Mesenchymal stem cell (in vitro differentiated cells and primary cell): ENCODE measurements around the gene VPS37B.
A peak's percentile ranks its signal among the peaks of the same experiment; 100 is the strongest.

ENCODE experiments used
- DNase-seq: peaks from one replicate; pipeline ENCODE4 v3.0.0-alpha.2; 2013
- H2AFZ ChIP-seq: one replicate; pipeline ENCODE4 v1.6.1; 2013; ENCODE audit warnings: low read depth, mild to moderate bottlenecking, control low read depth, inconsistent platforms, low read length, moderate library complexity
- H2AK5ac ChIP-seq: 2 replicates; pipeline ENCODE4 v1.6.1; 2013; ENCODE audit warnings: low read length, moderate library complexity, mild to moderate bottlenecking, inconsistent platforms; ENCODE audit not compliant: severe bottlenecking
- H2BK120ac ChIP-seq: one replicate; pipeline ENCODE4 v1.6.1; 2013; ENCODE audit warnings: low read depth, mild to moderate bottlenecking, inconsistent platforms, low read length, moderate library complexity
- H2BK12ac ChIP-seq, 2 experiments: one replicate each; pipeline ENCODE4 v1.6.1; 2013; ENCODE audit warnings: inconsistent platforms in 2 of 2, low read length in 2 of 2, mild to moderate bottlenecking in 2 of 2, moderate library complexity in 2 of 2, control low read depth in 1 of 2
- H2BK15ac ChIP-seq: one replicate; pipeline ENCODE4 v1.6.1; 2013; ENCODE audit warnings: mild to moderate bottlenecking, low read depth, inconsistent platforms; ENCODE audit not compliant: poor library complexity, severe bottlenecking
- H2BK5ac ChIP-seq: 2 replicates; pipeline ENCODE4 v1.6.1; 2013; ENCODE audit warnings: low read depth, mild to moderate bottlenecking, low read length, control low read depth, inconsistent platforms; ENCODE audit not compliant: poor library complexity, severe bottlenecking
- H3K14ac ChIP-seq, 2 experiments: one replicate each; pipeline ENCODE4 v1.6.1; 2013; ENCODE audit warnings: inconsistent platforms in 2 of 2, low read length in 2 of 2, control low read depth in 1 of 2, mild to moderate bottlenecking in 1 of 2, moderate library complexity in 1 of 2
- H3K18ac ChIP-seq, 2 experiments: one replicate each; pipeline ENCODE4 v1.6.1; 2013; ENCODE audit warnings: inconsistent platforms in 2 of 2, low read length in 2 of 2, control low read depth in 1 of 2, low read depth in 1 of 2, mild to moderate bottlenecking in 1 of 2
- H3K23ac ChIP-seq, 2 experiments: one replicate each; pipeline ENCODE4 v1.6.1; 2013; ENCODE audit warnings: inconsistent platforms in 2 of 2, low read length in 2 of 2, mild to moderate bottlenecking in 2 of 2, moderate library complexity in 2 of 2, control low read depth in 1 of 2
- H3K27ac ChIP-seq: 2 replicates; pipeline ENCODE4 v1.5.1; 2013; ENCODE audit warnings: mild to moderate bottlenecking, moderate library complexity, low read length, control low read depth, inconsistent platforms; ENCODE audit not compliant: poor library complexity, severe bottlenecking
- H3K27me3 ChIP-seq, 2 experiments: 2 replicates each; pipeline versions ENCODE4 v1.6.1 to v1.7.0; 2013; ENCODE audit warnings: low read length in 2 of 2, mild to moderate bottlenecking in 2 of 2, moderate library complexity in 2 of 2, control low read depth in 1 of 2, inconsistent platforms in 1 of 2; ENCODE audit not compliant: control insufficient read depth in 1 of 2, insufficient read depth in 1 of 2
- H3K36me3 ChIP-seq, 2 experiments: 2 replicates each; pipeline versions ENCODE4 v1.6.1 to v1.7.0; 2013; ENCODE audit warnings: low read length in 2 of 2, control low read depth in 1 of 2, inconsistent platforms in 1 of 2, low read depth in 1 of 2, mild to moderate bottlenecking in 1 of 2; ENCODE audit not compliant: insufficient read depth in 2 of 2, control insufficient read depth in 1 of 2
- H3K4ac ChIP-seq, 2 experiments: one replicate each; pipeline ENCODE4 v1.6.1; 2013; ENCODE audit warnings: inconsistent platforms in 2 of 2, low read length in 2 of 2, mild to moderate bottlenecking in 2 of 2, moderate library complexity in 2 of 2, control low read depth in 1 of 2, low read depth in 1 of 2
- H3K4me1 ChIP-seq: 2 replicates; pipeline ENCODE4 v1.6.1; 2013; ENCODE audit warnings: low read depth, low read length, control low read depth; ENCODE audit not compliant: control insufficient read depth, insufficient read depth
- H3K4me2 ChIP-seq: 2 replicates; pipeline ENCODE4 v1.6.1; 2013; ENCODE audit warnings: low read length, mild to moderate bottlenecking, inconsistent platforms; ENCODE audit not compliant: poor library complexity, severe bottlenecking
- H3K4me3 ChIP-seq, 2 experiments: 2 replicates each; pipeline versions ENCODE4 v1.5.1 to v1.7.0; 2013; ENCODE audit warnings: low read length in 2 of 2, mild to moderate bottlenecking in 2 of 2, control low read depth in 1 of 2, low read depth in 1 of 2; ENCODE audit not compliant: insufficient read depth in 1 of 2
- H3K79me1 ChIP-seq: replicated peaks from 2 replicates; pipeline ENCODE4 v1.6.1; 2013; ENCODE audit warnings: mild to moderate bottlenecking, control low read depth, low read length, inconsistent platforms; ENCODE audit not compliant: poor library complexity, severe bottlenecking
- H3K9ac ChIP-seq: 2 replicates; pipeline ENCODE4 v1.7.0; 2013; ENCODE audit warnings: mild to moderate bottlenecking, low read length, moderate library complexity
- H3K9me3 ChIP-seq: 2 replicates; pipeline ENCODE4 v1.7.0; 2013; ENCODE audit warnings: mild to moderate bottlenecking, low read length; ENCODE audit not compliant: control insufficient read depth
- H4K8ac ChIP-seq: one replicate; pipeline ENCODE4 v1.6.1; 2013; ENCODE audit warnings: inconsistent platforms, mild to moderate bottlenecking, low read length, moderate library complexity
- H4K91ac ChIP-seq: one replicate; pipeline ENCODE4 v1.6.1; 2013; ENCODE audit warnings: mild to moderate bottlenecking, low read length, inconsistent platforms
- WGBS: methylation state at CpG from one replicate; pipeline ENCODE4 v1.1.7; 2013; ENCODE audit warnings: mixed read lengths; 5-methylcytosine and 5-hydroxymethylcytosine counted together

Gene VPS37B

DNA sequence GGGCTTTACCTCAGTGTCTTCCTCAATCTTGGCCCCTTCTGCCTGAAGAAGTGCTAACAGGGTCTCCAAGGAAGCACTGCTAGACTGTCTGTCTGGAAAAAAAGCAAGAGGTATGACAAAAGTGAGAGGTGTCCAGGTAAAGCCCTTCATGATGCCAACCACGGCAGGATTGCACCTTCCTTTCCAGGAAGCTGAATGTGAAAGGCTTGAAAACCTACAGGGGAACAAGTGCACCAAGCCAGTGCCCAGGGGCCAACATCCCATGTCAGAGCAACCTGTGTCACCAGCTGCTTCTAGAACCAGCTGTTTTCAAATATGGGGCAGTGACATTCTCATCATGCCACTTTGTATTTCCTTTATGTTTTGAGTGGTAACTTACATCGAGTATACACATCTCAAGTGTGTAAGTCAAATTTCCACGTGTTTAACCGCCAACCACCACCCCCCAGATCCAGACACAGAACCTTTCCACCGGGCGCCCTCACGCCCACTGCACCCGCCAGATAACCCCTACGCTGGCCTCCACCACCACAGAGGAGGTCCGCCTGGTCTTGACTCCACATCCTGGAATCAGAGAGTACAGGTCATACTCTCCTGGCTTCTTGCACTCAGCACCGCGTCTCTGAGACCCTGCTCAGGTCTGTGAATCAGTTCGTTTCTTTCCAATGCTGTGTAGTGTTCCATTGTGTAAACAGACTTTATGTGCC lies 27.3 kb downstream of the VPS37B start:
- H2BK15ac ChIP-seq = no peak overlapping the region
- H4K91ac ChIP-seq = no peak overlapping the region
- H3K36me3 ChIP-seq = peaks cover 65 to 68% of the 10 kb centered on the region in 2 experiments
- H4K8ac ChIP-seq = no peak overlapping the region
- H3K14ac ChIP-seq = no peak overlapping the region
- no peak for DNase-seq
- H3K4me2 ChIP-seq = no peak overlapping the region
- H3K27ac ChIP-seq = no peak overlapping the region
- no peak overlapping the region for H3K9ac ChIP-seq
- no peaks in the 10 kb centered on the region for H3K9me3 ChIP-seq
- no peak overlapping the region for H3K4ac ChIP-seq
- H2AFZ ChIP-seq = no peak overlapping the region
- H3K4me3 ChIP-seq = no peak overlapping the region
- 97% methylated on average over 13 of the region's 13 CpGs for WGBS
- H2AK5ac ChIP-seq = no peak overlapping the region
- H2BK120ac ChIP-seq = no peak overlapping the region
- no peaks in the 10 kb centered on the region for H3K27me3 ChIP-seq
- no peak overlapping the region for H2BK5ac ChIP-seq
- H2BK12ac ChIP-seq = no peak overlapping the region
- H3K18ac ChIP-seq = no peak overlapping the region
- peaks cover 29% of the 10 kb centered on the region for H3K79me1 ChIP-seq
- H3K23ac ChIP-seq = no peak overlapping the region
- peaks cover 35% of the 10 kb centered on the region for H3K4me1 ChIP-seq

DNA sequence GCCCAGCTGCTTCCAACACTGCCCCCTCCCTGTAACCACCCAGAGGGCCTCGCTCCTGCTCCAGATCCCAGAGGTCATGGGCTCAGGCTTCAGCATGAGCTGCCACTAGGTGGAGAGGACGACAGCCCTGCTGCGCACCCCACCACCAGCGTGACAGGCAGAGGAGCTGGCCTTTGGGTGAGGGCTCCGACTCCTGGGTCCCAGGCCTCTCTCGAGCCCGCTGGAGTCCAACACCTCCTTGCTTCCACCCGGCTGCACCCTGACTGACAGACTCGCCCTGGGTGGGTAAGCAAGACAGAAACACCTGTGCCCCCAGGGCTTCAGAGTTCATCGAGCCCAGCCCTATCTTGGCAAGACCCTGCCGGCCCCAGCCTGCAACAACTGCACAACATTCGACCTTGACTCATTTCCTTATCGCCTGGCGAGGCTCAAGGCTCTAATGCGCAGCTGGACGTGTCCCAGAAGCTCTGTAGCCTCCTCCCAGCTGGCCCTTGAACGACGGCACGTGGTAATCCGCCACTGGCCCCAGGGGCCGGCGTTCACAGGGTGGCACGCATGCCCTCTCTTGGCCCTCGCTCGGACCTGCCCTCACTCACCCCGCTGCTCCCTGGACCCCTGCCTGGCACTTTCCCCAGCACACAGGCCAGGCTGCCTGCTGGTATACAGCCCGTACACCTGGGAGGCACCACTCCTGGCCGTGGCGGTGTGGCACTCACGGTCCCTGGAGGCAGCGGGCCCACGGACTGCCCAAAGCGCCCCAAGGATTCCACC lies 28.0 kb downstream of the VPS37B start:
- peaks cover 38% of the 10 kb centered on the region for H3K4me1 ChIP-seq
- H3K36me3 ChIP-seq = peaks cover 64 to 72% of the 10 kb centered on the region in 2 experiments
- H3K14ac ChIP-seq = no peak overlapping the region
- H2AK5ac ChIP-seq = no peak overlapping the region
- H3K4me3 ChIP-seq = no peak overlapping the region
- H3K23ac ChIP-seq = no peak overlapping the region
- no peak overlapping the region for H3K18ac ChIP-seq
- no peaks in the 10 kb centered on the region for H3K27me3 ChIP-seq
- no peak for DNase-seq
- no peak overlapping the region for H4K91ac ChIP-seq
- H2BK120ac ChIP-seq = no peak overlapping the region
- no peak overlapping the region for H3K27ac ChIP-seq
- 92% methylated on average over 33 of the region's 33 CpGs for WGBS
- H3K4ac ChIP-seq = no peak overlapping the region
- H3K9me3 ChIP-seq = no peaks in the 10 kb centered on the region
- no peak overlapping the region for H2AFZ ChIP-seq
- no peak overlapping the region for H3K4me2 ChIP-seq
- no peak overlapping the region for H2BK5ac ChIP-seq
- H2BK12ac ChIP-seq = peak overlapping the region in 1 of 2 experiments; percentile 12
- peaks cover 34% of the 10 kb centered on the region for H3K79me1 ChIP-seq
- H4K8ac ChIP-seq = no peak overlapping the region
- H2BK15ac ChIP-seq = no peak overlapping the region
- H3K9ac ChIP-seq = no peak overlapping the region

DNA sequence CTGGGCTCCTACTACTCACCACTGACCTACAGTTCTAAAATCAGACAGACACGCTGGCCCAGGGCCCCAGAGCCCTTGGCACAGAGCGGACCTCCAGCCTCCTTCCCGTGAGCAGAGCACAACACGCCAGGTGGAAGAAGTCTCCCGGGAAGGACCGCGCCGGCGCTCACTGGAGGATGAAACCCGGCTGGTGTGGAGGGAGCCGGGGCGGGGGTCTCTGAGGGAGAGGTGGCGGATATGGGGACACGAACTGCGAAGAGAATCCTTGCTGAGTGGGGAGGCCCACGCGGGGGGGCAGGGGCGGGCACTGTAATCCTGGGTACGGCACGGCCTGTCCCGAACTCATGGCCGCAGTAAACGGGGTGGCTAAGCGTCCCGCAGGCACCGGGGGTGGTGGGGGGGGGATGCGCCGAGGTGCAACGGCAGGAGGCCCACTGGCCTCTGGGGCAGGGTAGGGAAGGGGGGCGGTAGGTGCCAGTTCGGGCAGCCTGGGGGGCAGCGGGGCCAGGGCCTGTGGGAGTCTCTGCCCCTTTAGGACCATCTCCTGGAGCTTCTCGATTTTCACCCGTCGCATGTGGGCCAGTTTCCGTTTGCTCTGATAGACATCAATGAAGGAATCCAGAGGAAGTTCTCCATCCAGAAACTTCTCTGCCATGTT lies 28.8 kb downstream of the VPS37B start:
- H3K4me3 ChIP-seq = no peak overlapping the region
- H4K8ac ChIP-seq = peak overlapping the region; percentile 5
- no peak overlapping the region for H2BK15ac ChIP-seq
- H2AK5ac ChIP-seq = no peak overlapping the region
- H2BK12ac ChIP-seq = no peak overlapping the region
- H2BK5ac ChIP-seq = no peak overlapping the region
- no peak overlapping the region for H3K18ac ChIP-seq
- no peak overlapping the region for H3K4ac ChIP-seq
- no peak overlapping the region for H2BK120ac ChIP-seq
- no peaks in the 10 kb centered on the region for H3K27me3 ChIP-seq
- peaks cover 63 to 73% of the 10 kb centered on the region in 2 experiments for H3K36me3 ChIP-seq
- no peak for DNase-seq
- no peak overlapping the region for H2AFZ ChIP-seq
- H3K4me2 ChIP-seq = no peak overlapping the region
- no peak overlapping the region for H3K27ac ChIP-seq
- H3K14ac ChIP-seq = no peak overlapping the region
- no peaks in the 10 kb centered on the region for H3K9me3 ChIP-seq
- no peak overlapping the region for H3K23ac ChIP-seq
- WGBS = 98% methylated on average over 36 of the region's 36 CpGs
- peaks cover 35% of the 10 kb centered on the region for H3K79me1 ChIP-seq
- H3K4me1 ChIP-seq = peaks cover 39% of the 10 kb centered on the region
- H4K91ac ChIP-seq = no peak overlapping the region
- no peak overlapping the region for H3K9ac ChIP-seq

DNA sequence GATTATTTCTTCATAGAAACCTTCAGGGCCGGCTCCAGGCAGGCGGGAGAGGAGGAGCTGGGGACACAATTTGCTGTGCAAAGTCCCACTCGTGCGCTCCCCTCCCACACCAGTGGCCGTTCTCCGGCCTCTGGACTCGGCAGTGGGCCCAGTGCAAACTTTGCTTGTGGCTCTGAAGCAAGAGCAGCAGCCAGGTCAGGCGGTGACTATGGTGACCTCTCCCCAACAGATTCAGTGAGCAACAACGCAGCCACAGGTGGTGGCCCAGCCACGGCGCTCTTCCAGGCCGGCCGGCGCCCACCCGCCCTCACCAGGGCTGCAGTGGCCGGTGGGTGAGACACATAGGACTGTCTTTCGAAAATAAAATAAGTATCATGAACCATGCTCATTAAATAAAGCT lies 29.5 kb downstream of the VPS37B start:
- H2AK5ac ChIP-seq = no peak overlapping the region
- no peak overlapping the region for H3K4me2 ChIP-seq
- no peak overlapping the region for H2AFZ ChIP-seq
- H3K9me3 ChIP-seq = no peaks in the 10 kb centered on the region
- no peak overlapping the region for H3K9ac ChIP-seq
- 96% methylated on average over 17 of the region's 17 CpGs for WGBS
- H3K14ac ChIP-seq = no peak overlapping the region
- H3K23ac ChIP-seq = no peak overlapping the region
- H3K27me3 ChIP-seq = no peaks in the 10 kb centered on the region
- no peak for DNase-seq
- no peak overlapping the region for H2BK120ac ChIP-seq
- H4K8ac ChIP-seq = no peak overlapping the region
- H3K4ac ChIP-seq = no peak overlapping the region
- no peak overlapping the region for H2BK15ac ChIP-seq
- H2BK5ac ChIP-seq = no peak overlapping the region
- no peak overlapping the region for H3K27ac ChIP-seq
- no peak overlapping the region for H3K18ac ChIP-seq
- peaks cover 68 to 77% of the 10 kb centered on the region in 2 experiments for H3K36me3 ChIP-seq
- H2BK12ac ChIP-seq = no peak overlapping the region
- H3K4me1 ChIP-seq = peaks cover 42% of the 10 kb centered on the region
- H4K91ac ChIP-seq = peak overlapping the region; percentile 36
- no peak overlapping the region for H3K4me3 ChIP-seq
- H3K79me1 ChIP-seq = peaks cover 39% of the 10 kb centered on the region
